ENCODE data around the gene ZFAND3.

Gene ZFAND3

GRCh38 chr6:37827603-37828265, 8.2 kb downstream of the ZFAND3 start:
- DNase-seq, result peak; percentile 68

- DNase-seq, result no peak
Measured at GRCh38 chr6:37830225-37830624, 10.7 kb downstream of the ZFAND3 start.

- DNase-seq, result no peak
Measured at GRCh38 chr6:37831457-37831856, 11.9 kb downstream of the ZFAND3 start.

GRCh38 chr6:37835923-37836322, 16.4 kb downstream of the ZFAND3 start:
- DNase-seq, result no peak

GRCh38 chr6:37838219-37838921, 18.8 kb downstream of the ZFAND3 start:
- DNase-seq, result no peak

- no peak for DNase-seq
Measured at GRCh38 chr6:37840143-37840939, 20.8 kb downstream of the ZFAND3 start.

- no peak for DNase-seq
Measured at GRCh38 chr6:37840940-37841300, 21.4 kb downstream of the ZFAND3 start.

GRCh38 chr6:37845026-37845911, 25.7 kb downstream of the ZFAND3 start:
- no peak for DNase-seq

GRCh38 chr6:37845930-37846329, 26.4 kb downstream of the ZFAND3 start:
- no peak for DNase-seq

- DNase-seq, result no peak
Measured at GRCh38 chr6:37847704-37848103, 28.2 kb downstream of the ZFAND3 start.

- DNase-seq, result no peak
Measured at GRCh38 chr6:37848371-37848770, 28.8 kb downstream of the ZFAND3 start.

- DNase-seq, result no peak
Measured at GRCh38 chr6:37850260-37850659, 30.7 kb downstream of the ZFAND3 start.

GRCh38 chr6:37850728-37851285, 31.3 kb downstream of the ZFAND3 start:
- no peak for DNase-seq

- DNase-seq, result no peak
Measured at GRCh38 chr6:37851997-37852524, 32.5 kb downstream of the ZFAND3 start.

GRCh38 chr6:37856285-37856684, 36.8 kb downstream of the ZFAND3 start:
- no peak for DNase-seq

- DNase-seq, result no peak
Measured at GRCh38 chr6:37858363-37858762, 38.8 kb downstream of the ZFAND3 start.

GRCh38 chr6:37860226-37860839, 40.8 kb downstream of the ZFAND3 start:
- no peak for DNase-seq

- no peak for DNase-seq
Measured at GRCh38 chr6:37861452-37861851, 41.9 kb downstream of the ZFAND3 start.

- no peak for DNase-seq
Measured at GRCh38 chr6:37862430-37862829, 42.9 kb downstream of the ZFAND3 start.

- DNase-seq, result no peak
Measured at GRCh38 chr6:37862992-37863391, 43.5 kb downstream of the ZFAND3 start.

- no peak for DNase-seq
Measured at GRCh38 chr6:37864250-37864649, 44.7 kb downstream of the ZFAND3 start.

- DNase-seq, result no peak
Measured at GRCh38 chr6:37865504-37865903, 46.0 kb downstream of the ZFAND3 start.
